ENCODE results near the gene HES5. TPM values are rescaled to one million over a fixed set of nuclear protein-coding genes. Genes with fewer than 3 reads are reported as not detected.
A peak's percentile ranks its signal among the peaks of the same experiment; 100 is the strongest.
"Not testable (repeated sequence)": the region's sequence is repeated elsewhere in the genome, so short reads cannot be mapped to it uniquely, and the experiment has no call there.

Gene HES5
- total RNA-seq, 1 experiment from 2014 or later, result not detected

DNA sequence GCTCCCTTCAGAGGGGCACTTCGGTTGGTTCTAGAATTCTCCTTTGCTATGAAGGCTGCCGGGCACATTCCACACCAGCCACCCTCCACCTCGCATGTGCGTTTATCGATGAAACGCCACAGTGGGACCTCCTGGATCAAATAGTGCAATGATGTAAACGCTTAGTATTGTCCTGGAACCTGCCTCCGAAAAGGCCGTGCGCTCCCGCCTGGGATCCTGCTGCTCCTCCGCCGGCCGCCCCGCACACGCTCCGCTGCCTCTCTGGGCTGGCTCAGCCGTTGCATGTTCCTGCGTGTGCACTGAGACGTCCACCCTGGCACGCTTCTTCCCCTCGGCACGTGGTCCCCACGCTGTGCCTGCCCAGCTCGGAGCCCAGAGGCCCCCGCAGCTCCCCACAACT, 22.1 kb upstream of the HES5 start:
- Mint-ChIP-seq H3K27ac (ENCODE audit: unreplicated experiment) (no peak overlapping the region), H3K4me3 (ENCODE audit: low read depth, unreplicated experiment) (no peak overlapping the region), H3K4me1 (ENCODE audit: low read depth, unreplicated experiment) (peaks cover 8% of the 10 kb centered on the region), H3K9me3 (ENCODE audit: low read depth, unreplicated experiment) (no peaks in the 10 kb centered on the region), H3K36me3 (ENCODE audit: insufficient read depth, unreplicated experiment) (peaks cover 18% of the 10 kb centered on the region), H3K27me3 (ENCODE audit: unreplicated experiment) (no peaks in the 10 kb centered on the region)
- intact Hi-C loops (cut with micrococcal nuclease; ENCODE audit: unreplicated experiment), result no loop called here
- TF ChIP-seq, protein P1, sequence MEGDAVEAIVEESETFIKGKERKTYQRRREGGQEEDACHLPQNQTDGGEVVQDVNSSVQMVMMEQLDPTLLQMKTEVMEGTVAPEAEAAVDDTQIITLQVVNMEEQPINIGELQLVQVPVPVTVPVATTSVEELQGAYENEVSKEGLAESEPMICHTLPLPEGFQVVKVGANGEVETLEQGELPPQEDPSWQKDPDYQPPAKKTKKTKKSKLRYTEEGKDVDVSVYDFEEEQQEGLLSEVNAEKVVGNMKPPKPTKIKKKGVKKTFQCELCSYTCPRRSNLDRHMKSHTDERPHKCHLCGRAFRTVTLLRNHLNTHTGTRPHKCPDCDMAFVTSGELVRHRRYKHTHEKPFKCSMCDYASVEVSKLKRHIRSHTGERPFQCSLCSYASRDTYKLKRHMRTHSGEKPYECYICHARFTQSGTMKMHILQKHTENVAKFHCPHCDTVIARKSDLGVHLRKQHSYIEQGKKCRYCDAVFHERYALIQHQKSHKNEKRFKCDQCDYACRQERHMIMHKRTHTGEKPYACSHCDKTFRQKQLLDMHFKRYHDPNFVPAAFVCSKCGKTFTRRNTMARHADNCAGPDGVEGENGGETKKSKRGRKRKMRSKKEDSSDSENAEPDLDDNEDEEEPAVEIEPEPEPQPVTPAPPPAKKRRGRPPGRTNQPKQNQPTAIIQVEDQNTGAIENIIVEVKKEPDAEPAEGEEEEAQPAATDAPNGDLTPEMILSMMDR (IDR thresholded peaks at IDR 0.05; ENCODE audit: unreplicated experiment), result no peak
- CTCF ChIA-PET, result no interaction called here
- no TSS peak for BruUV-seq (replicated peaks)
- DNase-seq, result no peak

- CTCF ChIA-PET; BruUV-seq (replicated peaks); DNase-seq; H3K4me1 Mint-ChIP-seq (ENCODE audit: low read depth, unreplicated experiment); intact Hi-C loops (cut with micrococcal nuclease; ENCODE audit: unreplicated experiment); H3K27me3 Mint-ChIP-seq (ENCODE audit: unreplicated experiment); H3K9me3 Mint-ChIP-seq (ENCODE audit: low read depth, unreplicated experiment); H3K4me3 Mint-ChIP-seq (ENCODE audit: low read depth, unreplicated experiment); H3K27ac Mint-ChIP-seq (ENCODE audit: unreplicated experiment): not testable (repeated sequence)
- peaks cover 17% of the 10 kb centered on the region for H3K36me3 Mint-ChIP-seq (ENCODE audit: insufficient read depth, unreplicated experiment)
These were observed 21.5 kb upstream of the HES5 start for GRCh38 chr1:2551544-2551943.

GRCh38 chr1:2550309-2550861, 20.3 kb upstream of the HES5 start:
- H3K27me3 Mint-ChIP-seq (ENCODE audit: unreplicated experiment); H3K4me1 Mint-ChIP-seq (ENCODE audit: low read depth, unreplicated experiment); BruUV-seq (replicated peaks); CTCF ChIA-PET; H3K4me3 Mint-ChIP-seq (ENCODE audit: low read depth, unreplicated experiment); H3K27ac Mint-ChIP-seq (ENCODE audit: unreplicated experiment); intact Hi-C loops (cut with micrococcal nuclease; ENCODE audit: unreplicated experiment); DNase-seq; H3K9me3 Mint-ChIP-seq (ENCODE audit: low read depth, unreplicated experiment): not testable (repeated sequence)
- H3K36me3 Mint-ChIP-seq (ENCODE audit: insufficient read depth, unreplicated experiment), result peaks cover 15% of the 10 kb centered on the region

GRCh38 chr1:2549367-2550029, 19.4 kb upstream of the HES5 start:
- H3K4me1 Mint-ChIP-seq (ENCODE audit: low read depth, unreplicated experiment); H3K4me3 Mint-ChIP-seq (ENCODE audit: low read depth, unreplicated experiment); H3K9me3 Mint-ChIP-seq (ENCODE audit: low read depth, unreplicated experiment); H3K27ac Mint-ChIP-seq (ENCODE audit: unreplicated experiment); CTCF ChIA-PET; BruUV-seq (replicated peaks); DNase-seq; H3K27me3 Mint-ChIP-seq (ENCODE audit: unreplicated experiment): not testable (repeated sequence)
- peaks cover 15% of the 10 kb centered on the region for H3K36me3 Mint-ChIP-seq (ENCODE audit: insufficient read depth, unreplicated experiment)
- intact Hi-C loops (cut with micrococcal nuclease; ENCODE audit: unreplicated experiment), result loop anchor here (10.0 kb wide), 1 partner anchor 355 kb away; the partner anchor contains the start of gene FAAP20

- H3K4me3 Mint-ChIP-seq (ENCODE audit: low read depth, unreplicated experiment), result peak overlapping the region; percentile 80
- no TSS peak for BruUV-seq (replicated peaks)
- TF ChIP-seq, protein P1 (IDR thresholded peaks at IDR 0.05; ENCODE audit: unreplicated experiment), result peak; percentile 83
- no peak overlapping the region for H3K27ac Mint-ChIP-seq (ENCODE audit: unreplicated experiment)
- CTCF ChIA-PET, result interaction anchor here (0.7 to 3.3 kb wide), 7 partner anchors 13 to 353 kb away, joined by 3 to 19 read pairs (median 5); partner anchors contain the start of genes FAAP20 and PANK4
- peaks cover 15% of the 10 kb centered on the region for H3K36me3 Mint-ChIP-seq (ENCODE audit: insufficient read depth, unreplicated experiment)
- no peaks in the 10 kb centered on the region for H3K9me3 Mint-ChIP-seq (ENCODE audit: low read depth, unreplicated experiment)
- no peaks in the 10 kb centered on the region for H3K27me3 Mint-ChIP-seq (ENCODE audit: unreplicated experiment)
- H3K4me1 Mint-ChIP-seq (ENCODE audit: low read depth, unreplicated experiment), result no peaks in the 10 kb centered on the region
- DNase-seq, result peak; percentile 87
- intact Hi-C loops (cut with micrococcal nuclease; ENCODE audit: unreplicated experiment), result loop anchor here (1.0 to 10.0 kb wide), 2 partner anchors 134 to 353 kb away; partner anchors contain the start of gene FAAP20
These were observed 18.1 kb upstream of the HES5 start for GRCh38 chr1:2548068-2548589.

All from Calu3 (cell line).